HEK293T (cell line): ENCODE measurements around the gene PRSS57.
A peak's percentile ranks its signal among the peaks of the same experiment; 100 is the strongest.

ENCODE experiments used
- CTCF ChIA-PET: fragments of 350-600 bp; formaldehyde crosslinking; extraction: SDS; loops from one replicate; lab custom pipeline; 2021; ENCODE audit warnings: antibody characterized with exemption, inconsistent platforms; lab: Yijun Ruan, JAX
- POLR2A ChIA-PET: fragments of 350-600 bp; formaldehyde crosslinking; extraction: SDS; loops from one replicate; lab custom pipeline; 2020; ENCODE audit warnings: antibody characterized with exemption, inconsistent platforms; lab: Yijun Ruan, JAX
- DNase-seq: peaks from one replicate; pipeline ENCODE4 v3.0.0; 2012; ENCODE audit warnings: mixed read lengths; ENCODE audit errors: extremely low spot score
- ARNT ChIP-seq: fragments of 450-650 bp; IDR thresholded peaks from 2 replicates; pipeline ENCODE4 v1.6.1; 2017; ENCODE audit warnings: mild to moderate bottlenecking
- BHLHE40 ChIP-seq: fragments of 450-650 bp; IDR thresholded peaks from 2 replicates; pipeline ENCODE4 v1.6.1; 2016; ENCODE audit warnings: mild to moderate bottlenecking, moderate library complexity, borderline replicate concordance
- CTBP1 ChIP-seq: fragments of 450-650 bp; IDR thresholded peaks from 2 replicates; pipeline ENCODE4 v1.6.1; 2016; ENCODE audit warnings: borderline replicate concordance
- ELF4 ChIP-seq: fragments of 450-650 bp; IDR thresholded peaks from 2 replicates; pipeline ENCODE4 v1.6.1; 2017; ENCODE audit warnings: antibody characterized with exemption
- FOXA1 ChIP-seq: fragments of 450-650 bp; IDR thresholded peaks from 2 replicates; pipeline ENCODE4 v1.6.1; 2016; ENCODE audit warnings: mild to moderate bottlenecking
- FOXK2 ChIP-seq: fragments of 450-650 bp; IDR thresholded peaks from 2 replicates; pipeline ENCODE4 v1.6.1; 2016; ENCODE audit warnings: mild to moderate bottlenecking
- FOXM1 ChIP-seq: fragments of 450-650 bp; IDR thresholded peaks from 2 replicates; pipeline ENCODE4 v1.6.1; 2017; ENCODE audit warnings: mild to moderate bottlenecking, borderline replicate concordance
- HDGF ChIP-seq: fragments of 450-650 bp; IDR thresholded peaks from 2 replicates; pipeline ENCODE4 v1.6.1; 2017; ENCODE audit warnings: antibody characterized with exemption, borderline replicate concordance
- L3MBTL2 ChIP-seq: fragments of 450-650 bp; conservative IDR thresholded peaks from 2 replicates; pipeline ENCODE4 v1.6.1; 2016; ENCODE audit warnings: mild to moderate bottlenecking
- LEF1 ChIP-seq: fragments of 450-650 bp; IDR thresholded peaks from 2 replicates; pipeline ENCODE4 v1.6.1; 2017; ENCODE audit warnings: mild to moderate bottlenecking, borderline replicate concordance
- NFRKB ChIP-seq: fragments of 450-650 bp; IDR thresholded peaks from 2 replicates; pipeline ENCODE4 v1.6.1; 2016; ENCODE audit warnings: mild to moderate bottlenecking, moderate library complexity
- PKNOX1 ChIP-seq: fragments of 450-650 bp; IDR thresholded peaks from 2 replicates; pipeline ENCODE4 v1.6.1; 2016
- SP1 ChIP-seq: fragments of 450-650 bp; IDR thresholded peaks from 2 replicates; pipeline ENCODE4 v1.6.1; 2017
- SUZ12 ChIP-seq: fragments of 450-650 bp; IDR thresholded peaks from 2 replicates; pipeline ENCODE4 v1.6.1; 2016; ENCODE audit warnings: mild to moderate bottlenecking
- TARDBP ChIP-seq: fragments of 450-650 bp; IDR thresholded peaks from 2 replicates; pipeline ENCODE4 v1.6.1; 2016
- ZNF384 ChIP-seq: fragments of 450-650 bp; IDR thresholded peaks from 2 replicates; pipeline ENCODE4 v1.6.1; 2016

PRSS57 gene

DNA sequence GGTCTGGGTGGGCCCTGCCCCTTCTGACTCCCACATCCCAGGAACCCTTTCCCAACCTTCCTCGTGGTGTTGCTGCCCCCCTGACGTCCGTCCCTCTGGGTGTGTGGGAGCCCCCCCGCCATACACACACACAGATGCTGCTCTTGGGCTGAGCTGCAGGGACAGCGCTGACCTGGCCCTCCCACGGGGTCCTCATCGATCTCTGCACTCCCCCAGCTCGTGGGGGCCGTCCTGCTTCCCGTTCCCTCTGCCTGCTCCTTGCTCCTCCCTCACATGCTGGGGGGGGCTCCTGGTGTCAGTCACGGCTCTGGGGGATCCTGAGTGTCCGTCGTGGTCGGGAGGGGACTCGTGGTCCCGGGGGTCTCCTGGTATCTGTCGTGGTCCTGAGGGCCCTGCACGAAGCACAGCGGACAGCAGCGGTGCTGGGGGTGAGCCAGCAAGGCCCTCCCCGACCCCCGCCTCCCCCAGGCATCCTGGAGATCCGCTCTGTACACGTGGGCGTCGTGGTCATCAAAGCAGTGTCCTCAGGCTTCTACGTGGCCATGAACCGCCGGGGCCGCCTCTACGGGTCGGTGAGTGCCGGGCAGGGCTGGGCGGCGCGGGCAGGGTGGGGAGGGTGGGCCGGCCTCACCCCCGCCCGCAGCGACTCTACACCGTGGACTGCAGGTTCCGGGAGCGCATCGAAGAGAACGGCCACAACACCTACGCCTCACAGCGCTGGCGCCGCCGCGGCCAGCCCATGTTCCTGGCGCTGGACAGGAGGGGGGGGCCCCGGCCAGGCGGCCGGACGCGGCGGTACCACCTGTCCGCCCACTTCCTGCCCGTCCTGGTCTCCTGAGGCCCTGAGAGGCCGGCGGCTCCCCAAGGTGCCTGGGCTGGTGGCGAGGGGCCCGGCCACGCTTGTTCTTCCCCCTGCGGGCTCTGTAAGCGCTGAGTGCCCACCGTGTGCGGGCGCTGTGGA, 52.2 kb downstream of the PRSS57 start:
- ChIA-PET CTCF (no interaction called here), POLR2A (interaction anchor here (1.3 kb wide), 1 partner anchor 9 kb away, joined by 4 read pairs; the partner anchor contains the start of gene POLRMT)
- DNase-seq, result no peak
- TF ChIP-seq FOXK2 (no peak), L3MBTL2 (no peak), HDGF (no peak), LEF1 (no peak), BHLHE40 (no peak)

DNA sequence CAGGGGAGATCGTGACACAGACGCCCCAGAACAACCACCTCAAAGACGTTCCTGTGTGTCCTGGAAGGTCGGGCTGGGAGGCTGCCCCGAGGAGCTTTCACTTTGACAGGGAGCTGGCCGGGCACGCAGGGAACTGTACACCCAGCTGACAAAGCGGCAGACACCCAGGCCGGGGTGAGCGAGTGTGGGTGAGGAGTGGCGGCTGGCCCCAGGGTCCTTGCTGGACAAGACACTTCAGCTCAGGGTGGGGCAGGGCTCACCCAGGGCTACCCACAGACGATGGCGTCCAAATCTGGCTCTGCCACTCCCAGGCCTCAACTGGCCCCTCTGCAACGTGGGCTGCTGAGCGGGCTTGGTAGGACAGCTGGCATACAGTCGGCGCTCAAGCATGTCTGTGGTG, 53.5 kb downstream of the PRSS57 start:
- TF ChIP-seq BHLHE40 (no peak), PKNOX1 (no peak), FOXK2 (no peak), SP1 (no peak), FOXM1 (no peak), ELF4 (no peak), NFRKB (no peak), ZNF384 (no peak), TARDBP (no peak), LEF1 (no peak), HDGF (no peak), CTBP1 (no peak)
- DNase-seq, result no peak
- POLR2A ChIA-PET, result no interaction called here
- CTCF ChIA-PET, result no interaction called here

DNA sequence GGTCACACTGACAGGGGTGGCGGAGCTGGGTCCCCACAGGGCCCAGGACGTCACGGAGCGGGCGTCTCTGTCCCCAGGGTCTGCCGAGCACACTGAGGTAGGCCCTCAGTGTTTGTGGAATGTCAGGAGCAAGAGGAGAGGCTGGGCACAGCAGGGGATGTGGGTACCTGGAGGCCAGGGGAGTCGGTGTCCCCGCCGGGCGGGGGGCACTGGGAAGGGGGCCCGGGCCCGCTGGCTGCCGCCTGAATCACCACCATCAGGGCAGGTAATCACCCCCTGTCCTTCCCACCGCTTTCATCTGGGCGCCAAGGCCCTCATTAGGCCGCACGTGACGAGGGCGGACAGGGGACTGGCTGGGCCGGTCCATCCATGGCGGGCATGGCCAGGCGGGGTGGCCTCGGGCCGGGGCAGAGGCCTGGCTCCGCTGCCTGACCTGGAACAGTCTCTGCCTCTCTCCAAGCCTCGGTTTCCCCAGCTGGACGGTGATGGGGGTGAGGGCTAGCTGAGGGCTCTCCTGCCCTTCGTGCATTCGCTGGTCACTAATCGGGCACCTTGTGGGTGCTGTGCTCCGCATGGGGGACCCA, 54.6 kb downstream of the PRSS57 start:
- ChIA-PET POLR2A (no interaction called here), CTCF (no interaction called here)
- TF ChIP-seq SP1 (no peak), PKNOX1 (no peak), L3MBTL2 (no peak), FOXA1 (no peak)
- no peak for DNase-seq

DNA sequence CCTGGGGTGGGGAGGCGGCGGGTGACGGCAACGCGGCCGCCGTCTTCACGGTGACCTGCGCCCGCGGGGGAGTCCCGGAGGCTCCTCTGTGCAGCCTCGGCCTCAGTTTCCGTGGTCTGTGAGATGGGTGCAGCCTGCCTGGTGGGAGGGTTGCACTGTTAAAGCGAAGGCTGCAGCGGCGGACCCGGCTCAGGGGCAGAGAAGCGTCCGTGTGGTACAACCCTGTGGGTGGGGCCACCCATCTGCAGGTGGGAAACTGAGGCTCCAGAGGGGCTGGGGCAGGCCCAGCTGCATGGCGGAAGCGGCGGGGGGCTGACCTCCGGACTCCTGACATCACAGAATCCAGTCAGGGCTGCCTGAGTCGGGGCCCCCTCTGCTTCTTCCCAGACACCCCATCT, 55.1 kb downstream of the PRSS57 start:
- CTCF ChIA-PET, result no interaction called here

DNA sequence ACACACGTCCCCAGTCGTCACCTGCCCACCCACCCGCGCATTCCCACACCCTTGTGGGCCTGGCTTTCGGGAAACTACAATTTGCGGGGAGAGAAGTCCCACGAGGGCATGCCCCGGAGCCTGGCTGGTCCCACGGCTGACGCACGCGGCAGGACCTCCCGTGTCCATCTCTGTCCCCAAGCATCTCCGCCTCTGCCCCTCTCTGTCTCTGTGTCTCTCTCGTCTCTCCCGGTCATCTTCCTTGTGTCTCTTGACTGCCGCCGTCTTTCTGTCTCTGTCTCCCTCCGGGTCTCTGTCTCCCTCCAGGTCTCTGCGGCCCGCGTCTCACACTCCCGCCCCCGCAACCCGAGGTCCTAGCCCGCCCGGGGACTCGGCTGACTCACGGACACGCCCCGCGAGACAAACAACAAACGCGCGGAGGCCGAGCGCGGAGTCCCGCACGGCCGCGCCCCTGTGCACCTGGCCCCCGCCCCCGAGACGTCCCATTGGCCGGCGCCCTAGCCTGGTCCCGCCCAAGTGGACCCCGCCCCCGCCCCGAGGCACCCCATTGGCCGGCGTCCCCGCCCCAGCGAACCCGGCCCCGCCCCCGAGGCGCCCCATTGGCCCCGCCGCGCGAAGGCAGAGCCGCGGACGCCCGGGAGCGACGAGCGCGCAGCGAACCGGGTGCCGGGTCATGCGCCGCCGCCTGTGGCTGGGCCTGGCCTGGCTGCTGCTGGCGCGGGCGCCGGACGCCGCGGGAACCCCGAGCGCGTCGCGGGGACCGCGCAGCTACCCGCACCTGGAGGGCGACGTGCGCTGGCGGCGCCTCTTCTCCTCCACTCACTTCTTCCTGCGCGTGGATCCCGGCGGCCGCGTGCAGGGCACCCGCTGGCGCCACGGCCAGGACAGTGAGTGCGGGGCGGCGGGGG, 55.7 kb downstream of the PRSS57 start, which contains the start of gene FGF22:
TSS of gene FGF22 (plus strand) at position 627 of the 908 bp plus-strand sequence. CDS start at position 674, 47 bp downstream.
- CTCF ChIA-PET, result no interaction called here
- POLR2A ChIA-PET, result no interaction called here
- DNase-seq, result peak; percentile 97
- TF ChIP-seq SUZ12, result no peak
- TF ChIP-seq L3MBTL2, result 0 out of 2 replicates have a peak, but pooled peaks have one; percentile 5

More for the DNA sequence above, 55.1 kb downstream of the PRSS57 start:
- no peak for DNase-seq
- POLR2A ChIA-PET, result no interaction called here
- no peak for TF ChIP-seq FOXK2
- TF ChIP-seq TARDBP, result no peak
- no peak for TF ChIP-seq SP1
- TF ChIP-seq SUZ12, result no peak
- no peak for TF ChIP-seq ELF4
- TF ChIP-seq LEF1, result no peak
- TF ChIP-seq NFRKB, result no peak
- TF ChIP-seq L3MBTL2, result no peak

DNA sequence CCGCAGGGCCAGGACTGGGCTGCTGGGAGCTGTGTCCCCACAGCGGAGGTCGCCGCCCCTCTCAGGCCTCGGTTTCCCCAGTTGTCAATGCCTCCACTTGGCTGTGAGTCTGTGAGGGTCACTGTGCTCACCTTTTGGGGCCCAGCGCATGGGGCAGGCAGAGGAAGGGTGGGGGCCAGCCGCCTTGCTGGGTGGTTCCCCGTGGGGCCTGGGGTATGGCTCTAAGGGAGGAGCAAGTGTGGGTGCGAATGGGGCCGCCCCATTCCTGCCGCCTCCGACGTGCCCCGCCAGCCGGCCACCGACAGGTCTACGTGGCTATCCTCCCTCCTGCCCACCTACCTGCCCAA, 56.4 kb downstream of the PRSS57 start:
- no peak for DNase-seq
- no peak for TF ChIP-seq FOXA1
- no peak for TF ChIP-seq LEF1
- TF ChIP-seq CTBP1, result no peak
- no peak for TF ChIP-seq ZNF384
- TF ChIP-seq HDGF, result no peak
- TF ChIP-seq FOXK2, result no peak
- TF ChIP-seq ARNT, result no peak
- TF ChIP-seq L3MBTL2, result no peak
- no peak for TF ChIP-seq ELF4
- TF ChIP-seq TARDBP, result no peak
- CTCF ChIA-PET, result no interaction called here
- POLR2A ChIA-PET, result no interaction called here
